GM18502 (cell line): Measurements from ENCODE around the gene GPSM3.
"Not testable (repeated sequence)": the region's sequence is repeated elsewhere in the genome, so short reads cannot be mapped to it uniquely, and the experiment has no call there.

Experiments
- ATAC-seq: cut with Tn5 transposase; IDR thresholded peaks from one replicate; pipeline ENCODE4 v1.9.1; 2021; ENCODE audit warnings: mild to moderate bottlenecking; ENCODE audit not compliant: unreplicated experiment, poor library complexity

GPSM3 gene

GRCh38 chr6:32188381-32189068 is 3.9 kb downstream of the GPSM3 start:
- ATAC-seq = no peak

- not testable (repeated sequence) for ATAC-seq
These were observed 4.6 kb downstream of the GPSM3 start for GRCh38 chr6:32187725-32188380.

DNA sequence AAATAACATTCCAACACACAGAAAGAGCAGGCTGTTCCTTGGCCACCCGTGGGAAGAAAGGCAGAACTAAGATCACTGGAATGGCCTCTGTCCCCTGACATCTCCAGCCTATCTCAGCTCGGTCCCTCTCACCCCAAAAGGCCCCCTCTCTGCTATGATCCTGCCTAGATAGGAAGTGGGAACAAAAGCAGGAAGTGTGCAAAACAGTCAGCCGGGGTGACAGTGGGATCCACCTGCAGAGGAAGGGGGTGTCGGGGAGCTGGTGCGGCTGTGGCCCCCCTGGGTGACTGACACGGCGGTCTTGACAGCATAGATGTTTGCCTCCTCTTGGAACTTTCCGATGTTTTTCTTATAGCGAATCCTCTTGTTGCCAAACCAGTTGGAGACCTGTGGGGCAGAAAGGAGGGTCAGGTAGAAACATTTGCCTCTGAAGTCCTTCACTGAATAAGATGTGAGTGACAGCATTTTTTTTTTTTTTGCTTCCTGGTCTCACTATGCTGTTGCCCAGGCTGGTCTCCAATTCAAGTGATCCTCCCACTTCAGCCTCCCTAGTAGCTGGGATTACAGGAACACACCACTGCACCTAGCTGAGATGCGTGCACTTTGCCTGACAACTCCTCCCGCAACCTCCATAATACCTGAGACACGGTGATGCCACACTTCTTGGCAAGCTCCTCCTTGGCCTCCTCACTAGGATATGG is 5.3 kb downstream of the GPSM3 start:
- ATAC-seq = no peak

DNA sequence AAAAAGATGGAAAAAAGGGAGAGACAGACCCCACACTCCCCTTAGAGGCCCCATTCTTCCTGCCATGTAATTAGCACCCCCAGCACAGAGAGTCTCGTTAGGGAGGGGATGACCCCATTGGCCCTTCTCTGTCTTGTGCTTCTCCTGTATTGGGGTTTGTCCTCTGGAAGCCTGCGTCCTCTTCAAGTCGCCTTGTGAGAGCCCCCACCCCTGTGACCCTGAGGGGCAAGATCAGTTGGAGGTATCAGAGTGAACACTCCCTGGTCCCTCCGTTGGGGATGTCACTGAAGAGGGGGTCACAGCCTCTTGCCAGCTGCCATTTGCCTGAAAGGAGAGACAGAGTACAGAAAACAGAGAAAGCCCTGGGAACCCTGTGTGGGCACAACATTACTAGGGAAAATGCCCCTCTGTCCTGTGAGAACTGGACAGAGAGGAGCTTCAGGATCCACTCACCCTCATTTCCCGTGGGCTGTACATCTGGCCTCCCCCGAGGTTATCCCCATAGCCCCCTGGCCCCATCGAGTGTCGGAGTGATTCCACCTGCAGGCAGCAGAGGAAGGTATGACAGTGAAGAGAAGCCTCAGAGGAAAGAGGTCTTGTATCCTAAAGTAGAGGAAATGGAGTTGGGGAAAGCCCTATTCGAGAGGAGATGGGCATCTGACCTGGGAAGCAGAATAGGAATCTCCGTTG is 6.1 kb downstream of the GPSM3 start:
- ATAC-seq = not testable (repeated sequence)

GRCh38 chr6:32185681-32186131 is 6.7 kb downstream of the GPSM3 start:
- not testable (repeated sequence) for ATAC-seq

DNA sequence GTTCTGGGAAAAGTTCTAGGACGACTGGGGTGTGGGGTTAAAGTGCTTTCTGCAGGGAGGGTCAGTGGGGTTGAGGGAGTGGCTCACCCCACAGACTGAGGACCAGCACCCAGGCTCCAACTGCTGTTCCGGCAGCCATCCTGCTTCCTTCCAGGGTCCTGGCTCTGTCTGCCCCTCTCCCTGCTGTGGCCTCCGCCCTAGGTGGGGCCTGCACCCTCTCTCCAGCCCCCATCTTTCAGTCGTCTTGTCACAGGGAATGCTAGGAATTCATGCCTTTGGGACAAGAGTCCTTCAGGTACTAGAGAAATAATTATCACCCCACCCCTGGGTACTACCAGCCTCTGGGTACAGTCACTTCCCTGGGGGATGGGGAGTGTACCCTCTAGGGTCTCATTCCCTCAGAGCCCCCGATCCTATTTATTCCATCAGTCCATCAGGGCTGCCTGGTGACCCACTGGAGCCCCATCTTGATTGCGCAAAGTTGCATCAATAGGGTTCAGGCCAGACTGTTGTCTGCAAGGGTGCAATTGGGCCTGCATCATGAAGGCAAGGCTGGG is 8.3 kb downstream of the GPSM3 start, which contains the start of gene AGER:
TSS of gene AGER (minus strand) at position 170 of the 557 bp plus-strand sequence. CDS start at position 139, 31 bp downstream.
- no peak for ATAC-seq

DNA sequence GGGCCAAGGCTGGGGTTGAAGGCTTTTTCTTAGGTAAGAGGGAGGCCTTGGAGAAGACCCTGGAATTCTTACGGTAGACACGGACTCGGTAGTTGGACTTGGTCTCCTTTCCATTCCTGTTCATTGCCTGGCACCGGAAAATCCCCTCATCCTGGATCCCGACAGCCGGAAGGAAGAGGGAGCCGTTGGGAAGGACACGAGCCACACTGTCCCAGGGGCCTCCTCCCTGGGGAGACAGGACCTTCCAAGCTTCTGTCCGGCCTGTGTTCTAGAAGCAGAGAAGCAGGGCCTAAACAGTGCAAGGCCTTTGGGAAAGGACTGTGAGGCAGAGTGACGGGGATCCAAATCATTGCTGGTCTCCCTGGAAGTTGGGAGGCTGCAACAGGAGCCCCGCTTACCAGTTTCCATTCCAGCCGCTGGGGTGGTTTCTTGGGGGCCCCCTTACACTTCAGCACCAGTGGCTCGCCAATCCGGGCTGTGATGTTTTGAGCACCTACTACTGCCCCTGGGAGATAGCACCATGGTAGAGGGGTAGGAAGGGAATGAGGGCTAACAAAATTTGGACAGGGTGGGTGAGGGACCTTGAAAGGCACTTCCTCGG is 8.9 kb downstream of the GPSM3 start:
- ATAC-seq = no peak

- ATAC-seq = no peak
These were observed 9.4 kb downstream of the GPSM3 start for GRCh38 chr6:32183030-32183429.

DNA sequence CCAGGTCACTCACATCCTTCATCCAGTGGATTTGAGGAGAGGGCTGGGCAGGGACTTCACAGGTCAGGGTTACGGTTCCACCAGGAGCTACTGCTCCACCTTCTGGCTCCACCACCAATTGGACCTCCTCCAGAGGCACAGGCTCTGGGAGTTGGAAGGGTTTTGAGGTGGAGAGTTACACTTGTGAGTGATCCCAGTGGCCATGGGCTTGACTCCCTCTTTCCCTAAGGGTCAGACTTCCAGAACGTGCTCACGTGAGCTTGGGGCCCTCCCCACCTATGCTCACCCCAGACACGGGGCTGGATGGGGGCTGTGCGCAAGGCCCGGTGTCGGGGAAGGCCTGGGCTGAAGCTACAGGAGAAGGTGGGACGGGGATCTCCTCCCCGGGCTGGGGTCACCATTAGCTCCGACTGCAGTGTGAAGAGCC is 9.9 kb downstream of the GPSM3 start:
- ATAC-seq = no peak

DNA sequence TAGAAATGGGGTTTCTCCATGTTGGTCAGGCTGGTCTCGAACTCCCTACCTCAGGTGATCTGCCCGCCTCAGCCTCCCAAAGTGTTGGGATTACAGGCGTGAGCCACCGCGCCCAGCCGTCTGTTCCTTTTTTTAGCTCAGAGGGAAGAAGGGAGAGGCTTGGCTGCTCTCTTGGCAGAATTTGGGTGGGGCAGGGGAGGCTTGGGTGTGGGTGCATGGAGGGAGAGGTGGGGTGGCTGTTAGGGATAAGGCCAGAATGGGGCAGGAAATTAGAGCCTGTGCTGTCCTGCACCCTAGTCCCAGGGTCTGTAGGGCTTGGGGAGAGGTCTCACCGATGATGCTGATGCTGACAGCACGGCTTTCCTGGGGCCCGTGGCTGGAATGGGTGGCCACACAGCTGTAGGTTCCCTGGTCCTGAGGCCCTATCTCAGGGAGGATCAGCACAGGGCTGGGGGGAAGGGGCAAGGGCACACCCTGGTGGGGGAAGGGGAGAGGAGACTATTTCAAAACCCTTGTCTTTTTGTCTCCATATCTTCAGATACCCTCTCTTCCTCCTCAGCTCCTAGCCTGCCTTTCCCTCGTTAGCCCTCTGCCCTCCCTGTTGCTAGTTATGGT is 10.4 kb downstream of the GPSM3 start:
- no peak for ATAC-seq

- no peak for ATAC-seq
These were observed 11.2 kb downstream of the GPSM3 start for GRCh38 chr6:32181148-32181702.

DNA sequence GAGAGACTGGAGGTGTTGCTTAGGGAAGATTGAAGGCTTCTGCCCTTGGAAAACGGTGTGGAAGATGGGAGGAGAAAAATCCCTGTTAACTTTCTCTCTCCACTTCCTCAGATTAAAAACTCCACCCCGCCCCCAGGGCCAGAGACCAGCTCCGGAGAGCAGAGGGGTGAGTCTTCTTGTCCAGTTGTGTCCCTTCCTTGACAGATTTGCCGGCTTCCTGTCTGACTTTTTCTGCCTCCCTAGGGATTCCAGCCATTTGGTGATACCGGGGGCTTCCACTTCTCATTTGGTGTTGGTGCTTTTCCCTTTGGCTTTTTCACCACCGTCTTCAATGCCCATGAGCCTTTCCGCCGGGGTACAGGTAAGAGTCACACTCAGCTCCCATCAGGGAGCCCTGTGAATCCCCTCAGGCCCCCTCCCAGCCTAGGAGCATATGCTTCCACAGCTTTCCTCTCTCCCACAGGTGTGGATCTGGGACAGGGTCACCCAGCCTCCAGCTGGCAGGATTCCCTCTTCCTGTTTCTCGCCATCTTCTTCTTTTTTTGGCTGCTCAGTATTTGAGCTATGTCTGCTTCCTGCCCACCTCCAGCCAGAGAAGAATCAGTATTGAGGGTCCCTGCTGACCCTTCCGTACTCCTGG is 12.6 kb downstream of the GPSM3 start:
- ATAC-seq = no peak

GRCh38 chr6:32178547-32179440 is 13.6 kb downstream of the GPSM3 start:
- no peak for ATAC-seq

- ATAC-seq = peak; percentile 73
These were observed 14.5 kb downstream of the GPSM3 start, which contains the start of gene RNF5 for GRCh38 chr6:32177788-32178546. TSS of gene RNF5 (plus strand) at chr6:32178405. CDS start at chr6:32178512, 107 bp downstream.

- peak; percentile 3 for ATAC-seq
These were observed 15.2 kb downstream of the GPSM3 start for GRCh38 chr6:32177183-32177787.

DNA sequence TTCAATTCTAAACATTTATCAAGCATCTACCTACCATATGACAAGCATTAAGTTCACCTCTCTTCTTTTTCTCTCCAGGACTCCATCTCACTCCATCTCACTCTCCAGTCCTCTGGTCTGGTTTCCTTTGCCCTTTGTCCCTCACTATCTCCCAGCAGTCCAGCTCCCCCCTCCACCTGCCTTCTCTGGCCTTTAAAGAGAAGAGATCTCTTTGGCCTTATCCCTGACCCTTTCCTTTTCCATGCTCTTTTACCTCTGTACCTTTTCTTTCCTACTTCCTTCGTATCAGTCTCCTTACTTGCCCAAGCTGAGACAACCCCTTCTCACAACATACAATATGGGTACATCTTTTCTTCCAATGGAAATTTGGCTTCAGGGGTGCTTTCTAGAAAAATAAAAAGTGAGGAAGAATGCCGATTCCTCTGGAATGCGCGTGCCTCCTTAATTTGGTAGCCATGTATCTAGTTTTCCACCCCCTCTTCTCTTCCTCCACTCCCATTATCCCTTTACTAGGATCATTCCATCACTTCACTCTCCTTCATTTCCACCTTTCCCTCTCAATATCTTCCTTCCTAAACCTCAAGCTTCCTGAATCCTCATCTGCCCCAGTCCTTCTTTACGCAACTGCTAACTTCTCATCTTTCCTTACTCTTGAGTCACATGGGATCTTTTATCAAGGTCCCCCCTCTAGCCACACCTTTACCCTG is 15.8 kb downstream of the GPSM3 start:
- no peak for ATAC-seq
